Cardiac muscle cell (in vitro differentiated cells and primary cell): ENCODE results near the gene FCHSD2. TPM values are rescaled to one million over a fixed set of nuclear protein-coding genes. Genes with fewer than 3 reads are reported as not detected.

Experiments used
- DNase-seq, 2 donors: peaks; one replicate each; pipeline versions ENCODE4 v3.0.0 to v3.0.0-alpha.2; 2010 to 2017; ENCODE audit warnings: low read depth in 1 of 2, low spot score in 1 of 2
- H3K27ac ChIP-seq: fragments of 200-600 bp; sonication (generic); 2 replicates; pipeline ENCODE4 v1.5.1; 2016
- H3K27me3 ChIP-seq: fragments of 200-600 bp; sonication (generic); 2 replicates; pipeline ENCODE4 v1.6.0; 2016; ENCODE audit warnings: control low read depth
- H3K36me3 ChIP-seq: fragments of 200-600 bp; sonication (generic); 2 replicates; pipeline ENCODE4 v1.5.1; 2016; ENCODE audit warnings: control low read depth
- H3K4me1 ChIP-seq: fragments of 200-600 bp; sonication (generic); 2 replicates; pipeline ENCODE4 v1.8.1; 2017; ENCODE audit warnings: low read depth, mild to moderate bottlenecking, mixed run types
- H3K4me3 ChIP-seq: fragments of 200-600 bp; sonication (generic); 2 replicates; pipeline ENCODE4 v1.5.1; 2016; ENCODE audit warnings: mild to moderate bottlenecking
- H3K9me3 ChIP-seq: fragments of 200-600 bp; sonication (generic); 2 replicates; pipeline ENCODE4 v1.5.1; 2017; ENCODE audit warnings: low read depth, mild to moderate bottlenecking, control low read depth
- polyA plus RNA-seq: library from polyadenylated mRNA; unstranded; fragments of >200 nt; fragmentation: Nextera tagmentation; extraction: Ambion mirVana; gene quantifications from 2 replicates; pipeline ENCODE4 v1.2.1, GENCODE V29; 2016
- total RNA-seq: library from RNA; depleted of rRNA; stranded (reverse); fragments of >200 nt; gene quantifications from 2 replicates; pipeline ENCODE4 v1.2.3, GENCODE V29; 2016
- TF ChIP-seq, protein P1 (sequence below): IDR thresholded peaks from 2 replicates; pipeline ENCODE4 v1.5.1; 2012; ENCODE audit warnings: low read depth, mild to moderate bottlenecking, low read length

The FCHSD2 gene
- total and polyA plus RNA-seq, 2 experiments from 2014 or later = 12.3 to 16.9 TPM

DNA sequence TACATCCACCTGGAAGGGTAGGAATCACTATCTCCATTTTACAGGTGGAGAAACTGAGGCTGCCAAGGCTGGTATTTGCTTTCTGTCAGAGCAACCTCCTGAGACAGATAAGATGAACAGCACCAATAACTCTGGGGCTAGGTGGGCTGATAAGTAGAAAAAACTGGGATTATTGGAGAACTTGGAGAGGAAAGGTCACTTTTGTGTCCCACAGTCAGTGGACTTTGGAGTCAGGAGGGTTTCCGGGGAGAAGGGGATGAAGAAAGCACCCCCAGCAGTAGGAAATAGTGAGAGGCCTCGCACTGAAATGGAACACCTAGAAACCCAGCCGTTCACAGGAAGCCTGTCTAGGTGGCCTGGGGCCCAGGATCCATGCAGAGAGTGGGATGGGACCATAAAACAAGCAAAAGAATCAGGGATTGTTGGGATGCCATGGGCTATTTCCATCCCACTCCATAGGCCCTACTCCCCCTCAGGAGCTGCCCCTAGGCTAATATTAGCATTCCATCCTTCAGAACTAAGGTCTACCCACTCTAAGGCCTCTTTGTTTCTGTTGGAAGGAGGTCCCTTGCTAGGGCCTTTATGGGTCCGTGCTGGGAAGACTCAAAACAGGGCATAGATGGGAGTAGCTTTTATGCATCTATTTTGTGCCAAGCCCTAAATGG is 31.0 kb upstream of the FCHSD2 start:
- H3K27me3 ChIP-seq = no peaks in the 10 kb centered on the region
- no peak overlapping the region for H3K27ac ChIP-seq
- H3K4me3 ChIP-seq = no peak overlapping the region
- H3K36me3 ChIP-seq = no peaks in the 10 kb centered on the region
- no peaks in the 10 kb centered on the region for H3K9me3 ChIP-seq
- DNase-seq = peak in 1 of 2 donors; percentile 21
- H3K4me1 ChIP-seq = peaks cover 23% of the 10 kb centered on the region
- TF ChIP-seq, protein P1, sequence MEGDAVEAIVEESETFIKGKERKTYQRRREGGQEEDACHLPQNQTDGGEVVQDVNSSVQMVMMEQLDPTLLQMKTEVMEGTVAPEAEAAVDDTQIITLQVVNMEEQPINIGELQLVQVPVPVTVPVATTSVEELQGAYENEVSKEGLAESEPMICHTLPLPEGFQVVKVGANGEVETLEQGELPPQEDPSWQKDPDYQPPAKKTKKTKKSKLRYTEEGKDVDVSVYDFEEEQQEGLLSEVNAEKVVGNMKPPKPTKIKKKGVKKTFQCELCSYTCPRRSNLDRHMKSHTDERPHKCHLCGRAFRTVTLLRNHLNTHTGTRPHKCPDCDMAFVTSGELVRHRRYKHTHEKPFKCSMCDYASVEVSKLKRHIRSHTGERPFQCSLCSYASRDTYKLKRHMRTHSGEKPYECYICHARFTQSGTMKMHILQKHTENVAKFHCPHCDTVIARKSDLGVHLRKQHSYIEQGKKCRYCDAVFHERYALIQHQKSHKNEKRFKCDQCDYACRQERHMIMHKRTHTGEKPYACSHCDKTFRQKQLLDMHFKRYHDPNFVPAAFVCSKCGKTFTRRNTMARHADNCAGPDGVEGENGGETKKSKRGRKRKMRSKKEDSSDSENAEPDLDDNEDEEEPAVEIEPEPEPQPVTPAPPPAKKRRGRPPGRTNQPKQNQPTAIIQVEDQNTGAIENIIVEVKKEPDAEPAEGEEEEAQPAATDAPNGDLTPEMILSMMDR = no peak

DNA sequence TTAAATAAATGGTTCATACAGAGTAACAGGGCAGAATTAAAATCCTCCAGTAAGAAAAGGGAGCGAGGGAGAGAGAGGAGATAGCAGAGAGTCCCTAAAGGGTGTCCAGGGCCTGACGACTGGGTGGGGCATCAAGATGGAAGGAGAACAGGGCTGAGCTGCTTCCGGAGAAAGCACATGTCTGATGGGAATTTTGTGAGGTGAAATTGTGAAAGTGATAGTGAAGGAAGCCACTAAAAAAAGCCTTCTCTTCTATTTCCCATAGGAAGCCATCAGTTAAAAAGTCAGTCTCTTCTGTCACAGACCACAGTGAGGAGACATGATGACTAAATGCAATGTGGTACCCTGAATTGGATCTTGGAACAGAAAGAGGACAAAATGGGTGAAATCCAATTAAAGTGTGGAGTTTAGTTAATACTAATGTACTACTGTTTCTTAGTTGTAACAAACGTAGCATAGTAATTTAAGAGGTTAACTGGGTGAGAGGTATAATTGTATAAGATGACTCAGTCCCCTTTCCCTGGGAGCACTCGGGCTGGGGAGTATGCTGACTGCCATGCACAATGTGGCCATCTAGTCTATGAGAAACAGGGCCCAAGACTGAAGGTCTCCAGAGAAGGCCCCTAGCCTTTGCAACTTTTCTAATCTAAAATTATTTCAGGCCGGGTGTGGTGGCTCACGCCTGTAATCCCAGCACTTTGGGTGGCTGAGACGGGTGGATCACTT is 29.5 kb upstream of the FCHSD2 start:
- no peak for DNase-seq
- Histone ChIP-seq H3K9me3 (no peaks in the 10 kb centered on the region), H3K4me3 (no peak overlapping the region), H3K36me3 (no peaks in the 10 kb centered on the region), H3K27me3 (no peaks in the 10 kb centered on the region), H3K4me1 (peaks cover 23% of the 10 kb centered on the region), H3K27ac (no peak overlapping the region)
- TF ChIP-seq, protein P1 = no peak

DNA sequence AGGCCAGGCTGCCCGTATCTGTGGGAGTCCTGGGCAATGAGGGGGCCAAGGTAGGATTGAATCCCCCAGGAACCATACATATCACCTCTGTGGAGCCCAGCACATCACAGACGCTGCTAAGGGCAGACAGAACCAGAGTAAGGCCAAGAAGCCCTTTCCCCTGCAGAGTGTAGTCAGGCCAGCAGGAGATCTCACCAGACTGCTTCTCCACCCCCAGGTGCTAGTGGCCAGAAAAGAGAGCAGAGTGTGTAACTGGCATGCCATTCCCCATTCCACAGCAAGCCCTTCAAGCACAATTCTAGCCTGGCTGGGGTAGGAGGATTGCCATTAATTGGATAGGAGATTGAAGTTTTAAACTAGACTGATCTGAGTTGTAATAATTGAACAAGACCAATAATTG is 28.0 kb upstream of the FCHSD2 start:
- H3K27me3 ChIP-seq = no peaks in the 10 kb centered on the region
- H3K9me3 ChIP-seq = no peaks in the 10 kb centered on the region
- H3K36me3 ChIP-seq = no peaks in the 10 kb centered on the region
- TF ChIP-seq, protein P1 = no peak
- peak in 1 of 2 donors; percentile 41 for DNase-seq
- H3K27ac ChIP-seq = no peak overlapping the region
- H3K4me1 ChIP-seq = peaks cover 13% of the 10 kb centered on the region
- no peak overlapping the region for H3K4me3 ChIP-seq

DNA sequence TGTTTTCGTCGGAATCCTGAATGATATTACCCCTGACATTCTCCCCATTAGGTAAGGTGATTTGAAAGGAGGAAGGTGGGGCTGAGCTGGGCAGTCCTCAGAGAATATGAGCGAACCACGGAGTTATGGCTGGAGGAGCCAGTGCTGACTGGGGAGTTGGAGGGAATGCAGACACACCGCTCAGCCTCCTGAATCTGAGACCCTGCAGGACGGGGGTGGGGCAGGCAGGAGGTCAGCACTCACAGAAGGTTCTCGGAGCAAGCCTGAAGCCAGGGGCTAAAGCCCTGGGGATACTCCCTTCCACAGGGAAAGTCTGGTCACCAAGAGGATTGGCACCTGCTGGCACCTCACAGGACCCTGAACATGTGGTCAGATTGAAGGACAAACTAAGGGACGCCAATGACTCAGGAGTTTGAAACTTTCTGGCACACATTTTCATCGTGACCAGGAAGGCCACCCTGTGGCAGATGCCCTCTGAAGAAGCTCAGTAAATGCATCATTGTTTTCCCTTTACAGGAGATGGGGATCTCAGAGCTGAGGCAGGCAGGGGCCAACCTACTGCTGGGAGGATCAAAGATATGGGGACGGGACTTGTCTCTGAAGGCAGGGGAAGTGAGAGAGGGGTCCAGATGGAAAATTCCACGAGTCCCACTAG is 26.9 kb upstream of the FCHSD2 start:
- H3K36me3 ChIP-seq = no peaks in the 10 kb centered on the region
- peak overlapping the region; percentile 59 for H3K27ac ChIP-seq
- TF ChIP-seq, protein P1 = no peak
- H3K9me3 ChIP-seq = no peaks in the 10 kb centered on the region
- DNase-seq = peak in 1 of 2 donors; percentile 63
- H3K4me3 ChIP-seq = no peak overlapping the region
- H3K4me1 ChIP-seq = peaks cover 20% of the 10 kb centered on the region
- no peaks in the 10 kb centered on the region for H3K27me3 ChIP-seq

DNA sequence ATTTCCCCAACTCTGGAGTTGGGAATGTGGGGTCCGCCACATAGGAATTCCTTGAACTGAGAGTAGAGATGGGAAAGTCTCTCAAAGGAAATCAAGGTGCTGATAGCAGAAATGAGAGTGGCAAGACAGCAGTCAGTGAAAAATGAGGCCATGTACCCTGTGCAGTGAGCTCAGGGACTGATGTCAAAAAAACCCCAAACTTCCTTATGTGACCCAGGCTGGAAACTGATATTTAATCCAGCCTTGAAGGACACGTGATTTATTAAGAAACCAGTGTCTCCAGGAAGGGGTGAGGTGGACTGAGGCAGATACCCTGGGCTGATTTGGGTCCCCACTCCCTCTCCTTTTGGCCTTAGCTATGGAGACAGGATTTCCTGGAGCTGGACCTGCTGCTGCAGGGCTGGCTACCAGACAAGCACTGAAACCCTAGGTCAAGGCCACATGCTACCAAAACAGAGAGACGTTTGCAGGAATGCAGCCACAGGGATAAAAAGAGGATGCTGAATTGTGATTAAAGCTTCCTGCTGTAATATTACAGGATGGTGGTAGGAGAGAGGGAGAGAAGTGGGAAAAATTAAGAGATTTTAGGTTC is 25.3 kb upstream of the FCHSD2 start:
- TF ChIP-seq, protein P1 = no peak
- no peak for DNase-seq
- no peaks in the 10 kb centered on the region for H3K9me3 ChIP-seq
- no peak overlapping the region for H3K27ac ChIP-seq
- peaks cover 10% of the 10 kb centered on the region for H3K4me1 ChIP-seq
- no peaks in the 10 kb centered on the region for H3K36me3 ChIP-seq
- H3K4me3 ChIP-seq = no peak overlapping the region
- no peaks in the 10 kb centered on the region for H3K27me3 ChIP-seq
